H1 (cell line): ENCODE measurements around the gene B4GALT7. TPM values are rescaled to one million over a fixed set of nuclear protein-coding genes. Genes with fewer than 3 reads are reported as not detected.

Experiments
- EP300 ChIP-seq, 2 experiments: IDR thresholded peaks; 1 replicate in 1 of 2; 2 replicates in 1 of 2; pipeline ENCODE4 v1.6.1; 2011 to 2012; ENCODE audit warnings: low read depth in 2 of 2, low read length in 2 of 2, mild to moderate bottlenecking in 2 of 2, borderline replicate concordance in 1 of 2, inconsistent platforms in 1 of 2, moderate library complexity in 1 of 2
- polyA plus RNA-seq, 7 experiments: library from polyadenylated mRNA; depleted of rRNA in 3 of 7; stranded (reverse) in 5 of 7; unstranded in 2 of 7; fragments of >200 nt in 5 of 7; fragments of 200-250 nt in 2 of 7; gene quantifications; 1 replicate in 5 of 7; 2 replicates in 1 of 7; 4 replicates in 1 of 7; pipeline versions ENCODE4 v1.2.1 to v1.2.3, GENCODE V29; 2011 to 2013; ENCODE audit warnings: missing spikeins in 2 of 7, mixed read lengths in 2 of 7
- total RNA-seq: library from RNA; stranded (reverse); fragmentation: NEBNext Ultra II Directional; extraction: Animal tissue kit (Norgen Biotek cat#: 25700); gene quantifications from 2 replicates; pipeline ENCODE4 v1.2.1, GENCODE V29; 2021

The B4GALT7 gene
- total and polyA plus RNA-seq, 2 of the 8 experiments (the other 6 are each of a cell fraction or from before 2014, with no cell fraction given), result 18.7 to 31.9 TPM

DNA sequence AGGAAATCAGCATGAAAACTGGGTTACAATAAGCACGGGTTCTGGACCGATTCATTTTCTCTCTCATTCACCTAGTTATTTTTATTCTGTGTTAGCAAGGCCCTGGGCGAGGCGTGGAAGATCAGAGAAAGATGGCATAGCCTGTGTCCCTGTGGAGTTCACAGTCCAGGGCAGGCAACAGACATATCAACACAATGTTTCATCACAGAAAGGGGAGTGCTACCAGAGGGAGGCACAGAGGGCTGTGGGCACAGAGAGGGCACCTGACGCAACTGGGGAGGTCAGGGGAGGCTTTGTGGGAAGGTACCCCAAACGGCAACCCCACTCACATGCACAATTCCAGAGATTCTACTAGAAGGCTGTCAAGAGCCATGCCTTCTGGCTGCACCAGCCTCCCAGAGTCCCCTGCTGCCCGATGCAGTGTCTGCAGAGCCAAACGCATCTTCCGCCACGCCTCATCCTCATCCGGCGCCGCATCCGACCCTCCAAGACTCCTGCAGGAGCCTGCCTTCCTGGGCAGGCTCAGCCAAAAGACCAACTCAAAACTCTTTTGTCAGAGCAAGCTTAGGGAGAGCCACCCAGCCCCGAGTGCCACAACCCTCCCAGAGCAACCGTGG, 47.0 kb upstream of the B4GALT7 start (continued):
- no peak for TF ChIP-seq EP300 (IDR thresholded peaks at IDR 0.05; ENCODE audit: borderline replicate concordance in 1 of 2, low read depth in 2 of 2, low read length in 2 of 2)
